ENCODE measurements around the gene BTF3.

The BTF3 gene

DNA sequence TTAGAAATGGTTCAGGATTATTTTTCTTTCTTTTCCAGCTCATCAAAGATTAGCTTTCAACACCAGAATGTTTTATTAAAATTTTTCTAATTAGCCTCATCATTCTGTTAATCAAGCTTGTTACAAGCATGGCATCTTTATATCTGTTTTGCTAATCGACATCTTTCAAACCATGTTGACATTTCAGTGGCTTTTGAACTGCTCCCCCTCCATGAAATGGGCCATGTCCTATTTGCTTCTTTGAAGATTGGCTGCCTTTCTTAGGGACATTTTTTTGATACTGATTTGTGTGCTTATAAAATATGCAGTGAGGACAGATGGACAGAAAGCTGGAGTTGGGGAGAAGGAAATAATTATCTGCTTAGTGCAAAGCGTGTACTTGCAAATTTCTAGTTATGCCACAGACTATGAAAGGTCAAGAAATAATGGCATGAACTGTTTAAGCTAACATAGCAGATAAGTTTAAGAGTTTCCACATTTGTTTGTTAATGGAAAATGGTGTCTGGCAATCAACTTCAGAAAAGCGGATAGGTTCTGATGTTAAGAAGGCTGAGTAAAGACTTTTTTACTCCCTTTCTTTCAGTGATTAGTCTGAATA is 27.5 kb downstream of the BTF3 start:
- Mint-ChIP-seq H3K27me3 (peaks cover 9% of the 10 kb centered on the region), H3K4me3 (no peak overlapping the region), H3K36me3 (ENCODE audit: low read depth) (no peaks in the 10 kb centered on the region), H3K9me3 (no peaks in the 10 kb centered on the region), H3K4me1 (peaks cover 5% of the 10 kb centered on the region), H3K27ac (no peak overlapping the region)
- DNase-seq (no peak), ATAC-seq (no peak)

DNA sequence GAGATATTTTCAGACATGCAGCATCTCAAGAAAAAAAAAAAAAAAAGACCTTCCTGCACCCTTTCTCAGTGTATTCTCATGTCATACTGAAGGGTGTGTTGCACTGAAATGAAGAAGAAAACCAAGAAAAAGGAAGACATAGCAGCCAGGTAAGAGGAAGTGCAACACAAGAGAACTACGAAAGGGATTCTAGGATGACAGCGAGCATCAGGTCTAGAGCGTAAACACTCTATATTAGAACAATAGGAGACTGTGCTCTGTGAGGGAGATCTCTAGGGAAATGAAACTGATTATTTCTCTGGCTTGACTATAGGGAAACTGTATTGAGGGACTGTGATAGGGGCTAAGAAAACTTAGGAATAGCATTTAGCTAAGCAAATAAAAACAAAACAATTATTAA is 30.0 kb downstream of the BTF3 start:
- Mint-ChIP-seq H3K4me1 (peaks cover 5% of the 10 kb centered on the region), H3K9me3 (no peaks in the 10 kb centered on the region), H3K27me3 (peaks cover 21% of the 10 kb centered on the region), H3K36me3 (ENCODE audit: low read depth) (no peaks in the 10 kb centered on the region), H3K4me3 (no peak overlapping the region), H3K27ac (no peak overlapping the region)
- ATAC-seq (no peak), DNase-seq (no peak)

DNA sequence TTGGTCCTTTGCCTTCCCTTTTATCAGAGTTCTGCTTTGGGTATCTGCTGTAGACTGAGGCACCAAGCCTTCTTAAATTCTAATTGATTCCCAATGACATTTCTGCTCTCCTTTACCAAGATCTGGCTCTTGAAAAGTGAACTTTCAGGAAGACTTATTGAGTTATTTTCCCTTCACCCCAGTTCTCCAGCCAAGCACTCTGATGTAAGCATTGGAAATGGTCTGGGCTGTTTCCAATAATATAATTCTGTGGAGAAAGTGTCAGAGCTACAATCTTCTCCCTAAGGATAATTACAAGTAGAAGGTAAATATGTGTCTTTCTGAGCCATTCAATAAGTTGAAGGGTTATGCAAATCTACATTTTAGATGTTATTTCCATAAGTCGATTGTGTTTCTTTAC is 30.8 kb downstream of the BTF3 start:
- Mint-ChIP-seq H3K36me3 (ENCODE audit: low read depth) (no peaks in the 10 kb centered on the region), H3K4me1 (peaks cover 1% of the 10 kb centered on the region), H3K27ac (no peak overlapping the region), H3K9me3 (no peaks in the 10 kb centered on the region), H3K27me3 (peaks cover 22% of the 10 kb centered on the region), H3K4me3 (no peak overlapping the region)
- ATAC-seq (no peak), DNase-seq (no peak)

DNA sequence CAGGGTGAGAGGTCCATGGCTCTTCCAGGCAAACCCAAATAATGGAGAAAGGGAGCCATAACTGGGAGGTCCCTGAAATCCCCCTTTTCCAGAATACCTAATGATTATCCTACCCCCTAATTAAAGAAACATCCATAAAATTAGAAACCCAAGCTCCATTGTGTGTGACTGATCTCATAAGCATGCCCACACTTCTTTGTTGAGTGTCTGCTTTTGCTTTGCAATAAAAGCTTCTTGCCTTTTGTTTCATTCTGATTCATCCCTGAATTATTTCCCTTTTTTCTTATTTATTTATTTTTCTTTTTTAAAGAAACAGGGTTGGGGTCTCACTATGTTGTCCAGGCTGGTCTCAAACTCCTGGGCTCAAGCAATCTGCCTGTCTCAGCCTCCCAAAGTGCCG is 33.1 kb downstream of the BTF3 start:
- H3K4me1 Mint-ChIP-seq, result no peaks in the 10 kb centered on the region
- no peak overlapping the region for H3K27ac Mint-ChIP-seq
- no peak overlapping the region for H3K4me3 Mint-ChIP-seq
- DNase-seq, result no peak
- H3K27me3 Mint-ChIP-seq, result peaks cover 24% of the 10 kb centered on the region
- no peaks in the 10 kb centered on the region for H3K9me3 Mint-ChIP-seq
- no peak for ATAC-seq
- H3K36me3 Mint-ChIP-seq (ENCODE audit: low read depth), result no peaks in the 10 kb centered on the region

DNA sequence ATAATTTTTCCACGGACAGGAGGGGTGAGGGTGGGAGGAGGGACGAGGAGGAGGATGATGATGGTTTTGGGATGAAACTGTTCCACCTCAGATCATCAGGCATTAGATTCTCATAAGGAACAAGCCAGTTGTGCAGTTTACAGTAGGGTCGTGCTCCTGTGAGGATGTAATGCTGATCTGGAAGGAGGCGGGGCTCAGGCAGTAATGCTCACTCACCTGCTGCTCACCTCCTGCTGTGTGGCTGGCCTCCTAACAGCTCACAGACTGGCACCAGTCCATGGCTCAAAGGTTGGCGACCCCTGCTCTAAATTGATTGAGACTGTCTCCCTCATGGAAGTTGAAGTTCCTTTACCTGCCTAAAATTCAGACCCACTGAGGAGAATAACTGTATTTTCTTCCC is 34.0 kb downstream of the BTF3 start:
- ATAC-seq (no peak), DNase-seq (no peak)
- no peak overlapping the region for H3K4me3 Mint-ChIP-seq
- H3K4me1 Mint-ChIP-seq, result no peaks in the 10 kb centered on the region
- H3K36me3 Mint-ChIP-seq (ENCODE audit: low read depth), result no peaks in the 10 kb centered on the region
- H3K9me3 Mint-ChIP-seq, result no peaks in the 10 kb centered on the region
- peaks cover 26% of the 10 kb centered on the region for H3K27me3 Mint-ChIP-seq
- no peak overlapping the region for H3K27ac Mint-ChIP-seq

DNA sequence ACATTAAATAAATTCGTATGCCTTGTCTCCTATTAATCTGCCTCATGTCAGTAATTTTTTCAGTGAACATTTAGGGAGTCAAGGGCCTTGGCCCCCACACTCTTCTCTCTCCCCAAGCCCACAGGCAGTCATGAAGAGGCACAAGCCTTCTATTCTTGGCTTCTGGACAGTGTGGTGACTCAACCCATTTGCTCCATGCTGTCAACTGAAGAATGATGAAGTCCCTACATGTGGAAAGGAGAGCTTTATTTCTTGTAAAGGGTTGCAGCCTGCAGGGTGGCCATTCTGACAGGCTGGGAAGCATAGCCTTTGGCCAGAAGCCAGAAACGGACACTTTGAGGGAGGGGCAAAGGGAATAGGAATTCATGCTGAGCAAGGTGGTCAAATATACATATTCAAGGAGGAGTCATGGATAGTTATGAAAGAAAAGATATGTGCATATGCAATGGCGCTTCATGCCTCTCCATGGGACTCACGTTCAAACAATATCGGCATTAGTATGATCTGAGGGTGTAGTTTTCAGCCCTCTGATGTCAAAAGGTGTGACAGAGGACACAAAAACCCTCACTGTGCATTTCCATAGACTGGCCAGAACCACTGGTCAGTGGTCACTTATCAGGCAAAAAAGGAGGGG is 35.9 kb downstream of the BTF3 start:
- Mint-ChIP-seq H3K9me3 (no peaks in the 10 kb centered on the region), H3K27ac (no peak overlapping the region), H3K27me3 (peaks cover 23% of the 10 kb centered on the region), H3K4me3 (no peak overlapping the region), H3K4me1 (no peaks in the 10 kb centered on the region), H3K36me3 (ENCODE audit: low read depth) (no peaks in the 10 kb centered on the region)
- DNase-seq, result no peak
- no peak for ATAC-seq

DNA sequence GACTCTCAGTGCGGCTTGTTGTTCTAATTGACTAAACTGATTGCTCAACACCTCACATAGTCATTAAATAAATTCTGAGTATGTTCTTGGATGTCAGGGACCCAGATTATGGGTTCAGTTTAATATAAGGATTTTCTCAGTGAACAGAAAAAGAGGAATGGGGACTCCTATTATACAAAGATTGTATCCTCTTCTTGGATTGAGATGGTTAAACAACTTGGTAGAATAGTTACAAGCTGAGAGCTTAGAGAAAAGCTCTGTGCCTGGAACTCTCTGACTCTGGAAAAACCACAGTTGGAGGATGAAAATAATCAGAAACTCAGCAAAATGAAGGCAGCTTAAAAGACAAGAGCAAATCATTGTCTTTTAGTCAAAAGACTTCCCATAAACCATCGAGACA is 36.7 kb downstream of the BTF3 start:
- no peak for DNase-seq

DNA sequence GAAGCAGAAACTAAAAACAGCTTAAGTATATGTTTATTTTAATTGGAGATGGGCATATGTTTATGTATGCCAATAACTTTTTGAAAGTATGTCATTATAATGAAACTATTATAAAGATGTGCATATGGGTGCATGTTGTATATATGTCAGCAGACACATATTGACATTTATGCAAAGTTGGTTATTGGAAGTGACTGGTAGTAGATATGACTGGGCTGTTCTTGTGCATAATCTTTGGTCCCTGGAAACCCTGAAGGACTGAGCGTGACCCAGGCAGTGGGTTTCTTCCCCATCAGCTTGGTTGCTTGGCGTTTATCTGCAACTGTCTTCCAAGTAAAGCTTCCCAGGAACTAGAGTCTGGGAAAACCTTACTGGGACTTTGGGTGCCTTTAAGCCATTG is 41.5 kb downstream of the BTF3 start:
- ATAC-seq (no peak), DNase-seq (no peak)
- no peaks in the 10 kb centered on the region for H3K36me3 Mint-ChIP-seq (ENCODE audit: low read depth)
- no peak overlapping the region for H3K27ac Mint-ChIP-seq
- H3K4me1 Mint-ChIP-seq, result no peaks in the 10 kb centered on the region
- H3K4me3 Mint-ChIP-seq, result no peak overlapping the region
- no peaks in the 10 kb centered on the region for H3K9me3 Mint-ChIP-seq
- peaks cover 18% of the 10 kb centered on the region for H3K27me3 Mint-ChIP-seq

More for the DNA sequence above, 36.7 kb downstream of the BTF3 start:
- peaks cover 25% of the 10 kb centered on the region for H3K27me3 Mint-ChIP-seq
- no peak overlapping the region for H3K27ac Mint-ChIP-seq
- H3K4me1 Mint-ChIP-seq, result no peaks in the 10 kb centered on the region
- no peaks in the 10 kb centered on the region for H3K9me3 Mint-ChIP-seq
- ATAC-seq, result no peak
- no peaks in the 10 kb centered on the region for H3K36me3 Mint-ChIP-seq (ENCODE audit: low read depth)
- H3K4me3 Mint-ChIP-seq, result no peak overlapping the region

DNA sequence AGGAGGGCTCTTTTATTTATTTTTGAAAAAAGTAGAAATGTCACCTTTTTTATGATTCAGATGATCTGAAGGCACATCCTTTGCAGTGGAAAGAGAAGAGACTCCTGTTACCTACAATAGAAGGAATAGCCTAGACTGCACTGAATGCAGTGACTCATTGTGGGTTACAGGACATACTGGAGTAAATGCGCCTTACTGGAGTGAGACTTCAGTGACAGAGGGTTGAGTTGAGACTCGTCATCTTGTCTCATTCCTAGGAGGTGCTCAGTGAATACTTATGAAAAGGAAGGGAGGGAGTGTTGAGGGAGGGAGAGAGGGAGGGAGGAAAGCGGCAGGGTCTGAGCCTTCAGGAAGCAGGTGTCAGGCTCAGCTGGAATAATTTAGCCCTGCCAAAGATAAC is 42.0 kb downstream of the BTF3 start:
- Mint-ChIP-seq H3K27ac (no peak overlapping the region), H3K4me1 (no peaks in the 10 kb centered on the region), H3K4me3 (no peak overlapping the region), H3K36me3 (ENCODE audit: low read depth) (no peaks in the 10 kb centered on the region), H3K9me3 (no peaks in the 10 kb centered on the region), H3K27me3 (peaks cover 18% of the 10 kb centered on the region)
- ATAC-seq (no peak), DNase-seq (no peak)

DNA sequence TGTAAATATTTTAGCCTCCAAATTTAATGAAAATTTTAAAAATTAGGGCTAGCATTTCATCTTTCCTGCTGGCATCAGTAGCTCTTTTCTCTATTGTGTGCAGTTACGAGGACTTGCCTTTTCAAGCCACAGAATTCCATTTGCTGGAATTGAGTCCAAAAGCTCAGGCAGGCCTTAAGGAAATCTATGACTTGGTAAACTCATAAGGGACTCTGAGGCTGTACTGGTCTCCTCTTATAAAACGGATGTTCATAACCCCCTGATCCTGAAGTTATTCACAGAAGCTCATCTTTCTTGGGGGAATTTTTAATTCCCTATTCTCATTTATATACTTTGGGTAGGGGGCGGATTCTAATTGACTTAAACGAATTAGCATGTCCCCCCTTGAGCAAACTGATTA is 43.8 kb downstream of the BTF3 start:
- Mint-ChIP-seq H3K4me3 (no peak overlapping the region), H3K27me3 (peaks cover 16% of the 10 kb centered on the region), H3K9me3 (no peaks in the 10 kb centered on the region), H3K27ac (no peak overlapping the region), H3K4me1 (no peaks in the 10 kb centered on the region), H3K36me3 (ENCODE audit: low read depth) (no peaks in the 10 kb centered on the region)
- no peak for ATAC-seq
- DNase-seq, result no peak

DNA sequence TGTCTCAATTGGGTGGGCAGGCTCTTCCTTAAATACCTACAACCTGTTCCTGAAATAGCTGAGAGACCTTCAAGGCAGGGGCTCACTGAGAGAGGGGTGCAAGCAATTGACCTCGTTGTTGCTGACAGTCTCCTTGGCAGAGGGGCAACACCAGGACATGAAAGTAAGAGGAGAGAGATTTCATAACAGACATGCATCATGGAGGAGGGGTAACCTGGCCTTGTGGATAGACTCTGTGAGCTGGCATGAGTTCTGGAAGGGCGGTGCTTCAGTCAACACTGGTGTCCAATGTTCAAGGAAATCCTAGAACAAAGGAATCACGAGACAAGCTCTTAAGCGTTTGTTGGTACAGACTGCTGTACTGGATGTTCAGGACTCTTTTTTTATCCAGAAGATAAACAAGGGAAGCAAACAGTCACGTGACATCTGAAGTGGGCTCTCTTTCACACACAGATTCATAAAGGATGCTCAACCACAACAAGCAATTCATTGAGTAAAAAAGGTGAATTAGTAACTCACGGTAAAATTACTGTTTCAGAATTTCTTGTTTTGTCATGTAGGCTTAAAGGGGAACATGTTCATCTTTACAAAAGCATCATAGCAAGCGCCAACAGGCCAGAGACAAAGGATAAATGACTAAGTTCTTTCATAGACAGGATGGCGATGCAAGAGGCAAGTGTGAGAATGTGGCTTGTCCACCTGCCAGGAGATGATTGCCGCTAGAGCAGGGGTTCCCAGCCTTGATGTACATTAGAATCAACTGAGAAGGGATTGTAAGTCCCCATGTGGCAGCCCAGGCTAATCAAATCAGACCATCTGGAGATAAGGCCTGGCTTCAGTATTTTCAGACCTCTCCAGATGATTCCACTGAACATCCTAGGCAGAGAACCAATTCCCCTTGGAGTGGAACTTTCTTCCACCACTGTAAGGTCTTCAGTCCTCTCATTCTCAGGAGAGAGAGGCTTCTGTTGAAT is 46.5 kb downstream of the BTF3 start:
- Mint-ChIP-seq H3K9me3 (no peaks in the 10 kb centered on the region), H3K4me1 (no peaks in the 10 kb centered on the region), H3K27me3 (peaks cover 15% of the 10 kb centered on the region), H3K36me3 (ENCODE audit: low read depth) (no peaks in the 10 kb centered on the region), H3K4me3 (no peak overlapping the region), H3K27ac (no peak overlapping the region)
- ATAC-seq, result no peak
- DNase-seq, result no peak

DNA sequence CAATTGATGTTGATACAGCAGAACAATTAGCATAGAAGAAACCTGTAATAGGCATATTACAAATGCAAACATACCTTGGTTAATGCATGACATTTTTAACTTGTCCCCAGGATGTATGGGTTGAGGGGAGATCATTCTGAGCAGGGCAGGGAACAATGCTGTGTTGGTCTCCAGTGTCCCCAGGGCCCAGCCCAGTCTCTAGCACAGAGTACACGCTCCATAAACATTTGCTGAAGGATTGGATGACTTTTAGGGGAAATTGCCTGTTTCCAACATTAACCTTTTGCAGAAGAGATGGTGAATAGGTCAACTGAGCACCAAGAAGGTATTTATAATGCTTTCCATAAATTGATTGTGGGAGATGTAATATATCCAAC is 47.1 kb downstream of the BTF3 start:
- peaks cover 1% of the 10 kb centered on the region for H3K4me1 Mint-ChIP-seq
- H3K27ac Mint-ChIP-seq, result no peak overlapping the region
- no peaks in the 10 kb centered on the region for H3K36me3 Mint-ChIP-seq (ENCODE audit: low read depth)
- DNase-seq (no peak), ATAC-seq (no peak)
- no peak overlapping the region for H3K4me3 Mint-ChIP-seq
- H3K9me3 Mint-ChIP-seq, result no peaks in the 10 kb centered on the region
- peaks cover 9% of the 10 kb centered on the region for H3K27me3 Mint-ChIP-seq

DNA sequence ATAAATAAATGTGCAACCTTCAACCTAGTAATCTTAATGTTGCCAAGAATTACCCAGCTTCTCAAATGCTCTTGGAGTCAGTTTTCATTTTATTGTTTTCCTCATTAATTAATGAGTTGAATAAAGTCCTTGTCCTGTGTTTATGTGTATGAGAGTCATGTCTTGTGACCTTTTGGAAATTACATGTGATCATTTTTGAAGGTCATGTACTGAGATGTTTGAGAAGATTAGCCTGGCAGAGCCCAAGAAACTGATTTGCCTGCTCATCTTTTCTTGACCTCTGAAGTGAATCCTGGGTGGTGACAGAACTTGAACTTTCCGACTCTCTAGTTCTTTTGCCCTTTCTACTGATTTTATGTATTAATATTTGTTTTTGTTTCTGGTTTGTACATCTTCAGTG is 51.8 kb downstream of the BTF3 start:
- no peak for DNase-seq
- ATAC-seq, result no peak
- H3K4me1 Mint-ChIP-seq, result peaks cover 1% of the 10 kb centered on the region
- H3K27ac Mint-ChIP-seq, result no peak overlapping the region
- H3K4me3 Mint-ChIP-seq, result no peak overlapping the region
- H3K36me3 Mint-ChIP-seq (ENCODE audit: low read depth), result peaks cover 13% of the 10 kb centered on the region
- no peaks in the 10 kb centered on the region for H3K27me3 Mint-ChIP-seq
- no peaks in the 10 kb centered on the region for H3K9me3 Mint-ChIP-seq

DNA sequence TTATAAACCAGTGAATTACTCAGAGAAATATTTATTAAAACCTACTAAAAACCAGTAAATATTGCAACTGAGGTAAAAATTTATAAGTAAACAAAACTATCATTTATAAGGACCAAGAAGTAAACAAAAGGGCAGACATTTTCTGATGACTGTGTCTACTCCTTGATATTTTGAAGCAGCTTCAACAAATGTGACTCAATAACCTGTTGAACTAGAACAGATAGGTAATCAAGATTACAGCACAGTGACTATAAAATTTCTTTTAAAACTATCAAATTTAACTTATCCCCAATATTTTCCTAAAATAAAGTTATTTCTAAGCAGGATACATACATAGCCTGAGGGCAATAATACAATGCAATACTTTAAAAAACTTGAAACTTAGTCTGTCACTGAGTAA is 54.4 kb downstream of the BTF3 start:
- H3K36me3 Mint-ChIP-seq (ENCODE audit: low read depth), result peaks cover 14% of the 10 kb centered on the region
- H3K27me3 Mint-ChIP-seq, result no peaks in the 10 kb centered on the region
- no peak overlapping the region for H3K27ac Mint-ChIP-seq
- H3K4me3 Mint-ChIP-seq, result no peak overlapping the region
- no peak for DNase-seq
- H3K9me3 Mint-ChIP-seq, result no peaks in the 10 kb centered on the region
- peaks cover 1% of the 10 kb centered on the region for H3K4me1 Mint-ChIP-seq
- no peak for ATAC-seq

All from activated naive CD8-positive, alpha-beta T cell treated with anti-CD3 and anti-CD28 coated beads, Interleukin-2, amount 50 U/mL, for 24 hours (primary cell).